K562 (cell line): ENCODE measurements around the gene UBXN11. TPM values are rescaled to one million over a fixed set of nuclear protein-coding genes. Genes with fewer than 3 reads are reported as not detected.

ENCODE experiments used
- CREB1 ChIP-seq, 2 experiments: sonication (generic) in 1 of 2; formaldehyde crosslinking in 1 of 2; IDR thresholded peaks; 2 replicates each; pipeline versions ENCODE4 v1.6.1 to v1.8.0; 2012 to 2022; ENCODE audit warnings: inconsistent platforms in 1 of 2, mild to moderate bottlenecking in 1 of 2, missing genetic modification reagents in 1 of 2, moderate library complexity in 1 of 2
- CTCF ChIP-seq, 3 experiments: IDR thresholded peaks in 2 of 3; conservative IDR thresholded peaks in 1 of 3; 2 replicates each; pipeline ENCODE4 v1.5.1; 2011 to 2012; ENCODE audit warnings: low read length in 3 of 3, mild to moderate bottlenecking in 3 of 3, control low read depth in 2 of 3, improper control_type of control experiment in 1 of 3, inconsistent platforms in 1 of 3, low read depth in 1 of 3, mixed read lengths in 1 of 3, moderate library complexity in 1 of 3; ENCODE audit not compliant: insufficient read depth in 2 of 3
- E2F8 ChIP-seq: fragments of 450-650 bp; IDR thresholded peaks from 2 replicates; pipeline ENCODE4 v1.7.1; 2018; ENCODE audit warnings: mild to moderate bottlenecking, low read depth; ENCODE audit not compliant: partially characterized antibody
- EZH2 ChIP-seq: IDR thresholded peaks from 2 replicates; pipeline ENCODE4 v1.6.1; 2012; ENCODE audit warnings: low read depth, mild to moderate bottlenecking, inconsistent platforms, low read length, borderline replicate concordance
- GTF2E2 ChIP-seq: fragments of 200-800 bp; sonication (Bioruptor generic); IDR thresholded peaks from 2 replicates; pipeline ENCODE4 v1.6.1; 2016; ENCODE audit warnings: missing genetic modification characterization, missing compliant biosample characterization
- HMG20B ChIP-seq: fragments of 250-450 bp; sonication (Bioruptor Pico); IDR thresholded peaks from 2 replicates; pipeline ENCODE4 v1.5.0; 2021; ENCODE audit warnings: mild to moderate bottlenecking
- KDM1A ChIP-seq, 2 experiments: fragments of 450-650 bp; IDR thresholded peaks; 2 replicates each; pipeline ENCODE4 v1.6.1; 2016; ENCODE audit warnings: mild to moderate bottlenecking in 2 of 2
- MBD2 ChIP-seq: sonication (generic); IDR thresholded peaks from 2 replicates; pipeline ENCODE4 v1.6.1; 2016; ENCODE audit warnings: low read depth, borderline replicate concordance
- MTA3 ChIP-seq: fragments of 450-650 bp; formaldehyde crosslinking; IDR thresholded peaks from 2 replicates; pipeline ENCODE4 v1.6.1; 2017; ENCODE audit warnings: mild to moderate bottlenecking, borderline replicate concordance
- RBM17 ChIP-seq: fragments of 200-400 bp; formaldehyde crosslinking; IDR thresholded peaks from 2 replicates; pipeline ENCODE4 v1.6.1; 2017; ENCODE audit warnings: low read depth, mild to moderate bottlenecking, low read length, borderline replicate concordance
- RNF219 ChIP-seq: fragments of 250-450 bp; sonication (Bioruptor Pico); IDR thresholded peaks from 2 replicates; pipeline ENCODE4 v1.5.0; 2022; ENCODE audit warnings: mild to moderate bottlenecking
- ZNF23 ChIP-seq: fragments of 250-450 bp; sonication (Bioruptor Pico); IDR thresholded peaks from 2 replicates; pipeline ENCODE4 v1.4.0; 2020; ENCODE audit warnings: mild to moderate bottlenecking
- ZNF384 ChIP-seq: IDR thresholded peaks from 2 replicates; pipeline ENCODE4 v1.6.1; 2012; ENCODE audit warnings: low read depth, low read length, improper control_type of control experiment
- ZNF609 ChIP-seq: sonication (generic); formaldehyde crosslinking; IDR thresholded peaks from 2 replicates; pipeline ENCODE4 v1.8.1; 2023; ENCODE audit warnings: missing genetic modification reagents, mild to moderate bottlenecking, borderline replicate concordance
- polyA plus RNA-seq, 8 experiments: library from polyadenylated mRNA; depleted of rRNA in 4 of 8; stranded (reverse) in 5 of 8; unstranded in 3 of 8; fragments of >200 nt; fragmentation: Nextera tagmentation in 2 of 8; fragmentation: Illumina TruSeq in 1 of 8; extraction: Ambion mirVana in 2 of 8; extraction: Trizol in 1 of 8; gene quantifications; 2 replicates each; pipeline versions ENCODE4 v1.2.1 to v1.2.3, GENCODE V29; 2011 to 2014; ENCODE audit warnings: inconsistent platforms in 1 of 8, missing spikeins in 1 of 8
- total RNA-seq, 7 experiments: library from RNA; depleted of rRNA in 6 of 7; stranded (reverse); fragments of >200 nt in 6 of 7; fragmentation: Illumina TruSeq in 2 of 7; extraction: Trizol in 2 of 7; gene quantifications; 2 replicates each; pipeline versions ENCODE4 v1.2.1 to v1.2.3, GENCODE V29; 2011 to 2021; ENCODE audit warnings: low replicate concordance in 1 of 7

Gene UBXN11
- total and polyA plus RNA-seq, 9 of the 15 experiments (the other 6 are each of a cell fraction or from before 2014, with no cell fraction given), result 0.48 to 34.3 (median 11.3) TPM

GRCh38 chr1:26279456-26280332 lies 26.7 kb downstream of the UBXN11 start, which contains the start of gene SH3BGRL3 (continued):
- TF ChIP-seq KDM1A (IDR thresholded peaks at IDR 0.05) (no peak), ZNF384 (no peak), ZNF609 (CRISPR knock-in tag) (peak; percentile 49; the same call in 1 of the 2 replicates), EZH2 (no peak), MTA3 (peak; percentile 81; the same call in 1 of the 2 replicates), MBD2 (peak; percentile 37), CREB1 (IDR thresholded peaks at IDR 0.05) (peak; percentile 66), CREB1 (CRISPR knock-in tag; IDR thresholded peaks at IDR 0.05) (peak; percentile 75; the same call in 1 of the 2 replicates), RNF219 (CRISPR knock-in tag) (no peak), ZNF23 (no peak), E2F8 (peak; percentile 76), GTF2E2 (tag) (peak; percentile 84; the same call in 1 of the 2 replicates), RBM17 (no peak), HMG20B (0 out of 2 replicates have a peak, but pooled peaks have one; percentile 63), CTCF (IDR thresholded peaks at IDR 0.05 in 2 of 3, conservative IDR thresholded peaks at IDR 0.05 in 1 of 3; ENCODE audit: insufficient read depth in 2 of 3, low read depth in 1 of 3, low read length in 3 of 3) (peak; percentile 66 to 83 (median 69))
